GM23248 (cell line): ENCODE results near the gene EPB41L5. TPM values are rescaled to one million over a fixed set of nuclear protein-coding genes. Genes with fewer than 3 reads are reported as not detected.
A peak's percentile ranks its signal among the peaks of the same experiment; 100 is the strongest.

Source experiments
- DNase-seq: peaks from one replicate; pipeline ENCODE4 v3.0.0-alpha.2; 2015
- H2AFZ ChIP-seq: fragments of 200-600 bp; sonication (generic); 2 replicates; pipeline ENCODE4 v1.6.1; 2016; ENCODE audit warnings: antibody characterized with exemption
- H3F3A ChIP-seq: fragments of 200-600 bp; sonication (generic); 2 replicates; pipeline ENCODE4 v1.6.1; 2016; ENCODE audit warnings: mild to moderate bottlenecking, antibody characterized with exemption, mixed run types; ENCODE audit not compliant: insufficient read depth
- H3K27ac ChIP-seq: fragments of 200-600 bp; sonication (generic); 2 replicates; pipeline ENCODE4 v1.5.1; 2016; ENCODE audit warnings: mild to moderate bottlenecking
- H3K27me3 ChIP-seq: fragments of 200-600 bp; sonication (generic); replicated peaks from 2 replicates; pipeline ENCODE4 v1.6.1; 2016; ENCODE audit warnings: mild to moderate bottlenecking; ENCODE audit not compliant: insufficient read depth
- H3K36me3 ChIP-seq: fragments of 200-600 bp; sonication (generic); 2 replicates; pipeline ENCODE4 v1.6.1; 2016; ENCODE audit warnings: low read depth, mild to moderate bottlenecking
- H3K4me1 ChIP-seq: fragments of 200-600 bp; sonication (generic); 2 replicates; pipeline ENCODE4 v1.6.1; 2016; ENCODE audit warnings: mild to moderate bottlenecking; ENCODE audit not compliant: insufficient read depth
- H3K4me2 ChIP-seq: fragments of 200-600 bp; sonication (generic); one replicate; pipeline ENCODE4 v1.6.1; 2016; ENCODE audit warnings: mild to moderate bottlenecking; ENCODE audit not compliant: unreplicated experiment
- H3K4me3 ChIP-seq: fragments of 200-600 bp; sonication (generic); 2 replicates; pipeline ENCODE4 v1.5.1; 2016; ENCODE audit warnings: mild to moderate bottlenecking
- H3K79me2 ChIP-seq: fragments of 200-600 bp; sonication (generic); 2 replicates; pipeline ENCODE4 v1.6.1; 2016; ENCODE audit warnings: mild to moderate bottlenecking; ENCODE audit not compliant: insufficient read depth
- H3K9ac ChIP-seq: fragments of 200-600 bp; sonication (generic); 2 replicates; pipeline ENCODE4 v1.6.1; 2016; ENCODE audit warnings: mild to moderate bottlenecking
- H3K9me2 ChIP-seq: fragments of 200-600 bp; sonication (generic); 2 replicates; pipeline ENCODE4 v1.6.1; 2016; ENCODE audit warnings: mixed run types, mild to moderate bottlenecking, moderate library complexity; ENCODE audit not compliant: insufficient read depth
- H3K9me3 ChIP-seq: fragments of 200-600 bp; sonication (generic); one replicate; pipeline ENCODE4 v1.6.1; 2017; ENCODE audit warnings: low read depth
- H4K20me1 ChIP-seq: fragments of 200-600 bp; sonication (generic); 2 replicates; pipeline ENCODE4 v1.6.0; 2016; ENCODE audit not compliant: insufficient read depth
- EZH2 ChIP-seq: fragments of 200-600 bp; sonication (generic); IDR thresholded peaks from 2 replicates; pipeline ENCODE4 v1.6.1; 2018; ENCODE audit warnings: antibody characterized with exemption, mild to moderate bottlenecking; ENCODE audit not compliant: insufficient read depth, poor library complexity, severe bottlenecking
- EZH2phosphoT487 ChIP-seq: fragments of 200-600 bp; sonication (generic); IDR thresholded peaks from 2 replicates; pipeline ENCODE4 v1.6.1; 2018; ENCODE audit warnings: antibody characterized with exemption, moderate library complexity, mild to moderate bottlenecking, low read depth; ENCODE audit not compliant: insufficient read depth
- WGBS, 2 experiments: methylation state at CpG; one replicate each; pipeline ENCODE4 v1.1.6; 2015 to 2017; ENCODE audit warnings: low lambda C conversion rate in 2 of 2, low coverage in 1 of 2; ENCODE audit errors: missing lambda C conversion rate in 2 of 2; 5-methylcytosine and 5-hydroxymethylcytosine counted together
- in situ Hi-C: fragments of 300-500 bp; cut with MboI; formaldehyde crosslinking; loops from 2 replicates; pipeline ENCODE4 v1.15.0; 2020
- polyA plus RNA-seq: library from polyadenylated mRNA; unstranded; fragments of >200 nt; fragmentation: Nextera tagmentation; extraction: Ambion mirVana; gene quantifications from 2 replicates; pipeline ENCODE4 v1.2.1, GENCODE V29; 2016
- total RNA-seq: library from RNA; depleted of rRNA; stranded (reverse); fragments of >200 nt; shearing (Covaris generic); gene quantifications from 2 replicates; pipeline ENCODE4 v1.2.3, GENCODE V29; 2014

The EPB41L5 gene
- total and polyA plus RNA-seq, 2 experiments from 2014 or later, result 3.0 to 4.0 TPM

GRCh38 chr2:120108749-120109148 lies 95.9 kb downstream of the EPB41L5 start:
- no peaks in the 10 kb centered on the region for H3K9me2 ChIP-seq
- no peaks in the 10 kb centered on the region for H3K36me3 ChIP-seq
- no peaks in the 10 kb centered on the region for H3K9me3 ChIP-seq
- H4K20me1 ChIP-seq, result no peaks in the 10 kb centered on the region
- peaks cover 27% of the 10 kb centered on the region for H3F3A ChIP-seq
- H3K4me2 ChIP-seq, result peak overlapping the region; percentile 50
- DNase-seq, result peak; percentile 62
- in situ Hi-C loops, result no loop called here
- H3K27me3 ChIP-seq, result no peaks in the 10 kb centered on the region
- TF ChIP-seq EZH2 (no peak), EZH2phosphoT487 (no peak)
- H3K27ac ChIP-seq, result no peak overlapping the region
- no peaks in the 10 kb centered on the region for H3K79me2 ChIP-seq
- no peak overlapping the region for H2AFZ ChIP-seq
- 98 to 100% methylated on average over 1 of the region's 1 CpG for WGBS, 2 experiments
- H3K4me3 ChIP-seq, result no peak overlapping the region
- H3K4me1 ChIP-seq, result peaks cover 47% of the 10 kb centered on the region
- H3K9ac ChIP-seq, result no peak overlapping the region

GRCh38 chr2:120109186-120110061 lies 96.5 kb downstream of the EPB41L5 start:
- H4K20me1 ChIP-seq, result no peaks in the 10 kb centered on the region
- no peak overlapping the region for H3K27ac ChIP-seq
- H3K27me3 ChIP-seq, result no peaks in the 10 kb centered on the region
- H3K9me3 ChIP-seq, result no peaks in the 10 kb centered on the region
- no peak overlapping the region for H3K4me3 ChIP-seq
- peaks cover 41% of the 10 kb centered on the region for H3K4me1 ChIP-seq
- no peaks in the 10 kb centered on the region for H3K36me3 ChIP-seq
- TF ChIP-seq EZH2 (no peak), EZH2phosphoT487 (no peak)
- no peak overlapping the region for H2AFZ ChIP-seq
- no peaks in the 10 kb centered on the region for H3K79me2 ChIP-seq
- H3K9me2 ChIP-seq, result no peaks in the 10 kb centered on the region
- peak; percentile 56 for DNase-seq
- H3K9ac ChIP-seq, result no peak overlapping the region
- H3K4me2 ChIP-seq, result peak overlapping the region; percentile 50
- in situ Hi-C loops, result no loop called here
- peaks cover 23% of the 10 kb centered on the region for H3F3A ChIP-seq
- 75 to 78% methylated on average over 3 of the region's 3 CpGs for WGBS, 2 experiments

- Histone ChIP-seq H3F3A (peaks cover 22% of the 10 kb centered on the region), H3K36me3 (no peaks in the 10 kb centered on the region), H3K9ac (no peak overlapping the region), H4K20me1 (no peaks in the 10 kb centered on the region), H3K4me1 (peaks cover 35% of the 10 kb centered on the region), H3K4me2 (no peak overlapping the region), H2AFZ (no peak overlapping the region), H3K27me3 (no peaks in the 10 kb centered on the region), H3K9me3 (no peaks in the 10 kb centered on the region), H3K4me3 (no peak overlapping the region), H3K79me2 (no peaks in the 10 kb centered on the region), H3K9me2 (no peaks in the 10 kb centered on the region), H3K27ac (no peak overlapping the region)
- DNase-seq, result no peak
- in situ Hi-C loops, result no loop called here
- TF ChIP-seq EZH2phosphoT487, result no peak
- no peak for TF ChIP-seq EZH2
- 81 to 84% methylated on average over 3 of the region's 3 CpGs for WGBS, 2 experiments
Measured at GRCh38 chr2:120110062-120110362, 97.1 kb downstream of the EPB41L5 start.

GRCh38 chr2:120110507-120110906 lies 97.6 kb downstream of the EPB41L5 start:
- Histone ChIP-seq H2AFZ (no peak overlapping the region), H4K20me1 (no peaks in the 10 kb centered on the region), H3K36me3 (no peaks in the 10 kb centered on the region), H3K9ac (no peak overlapping the region), H3K79me2 (no peaks in the 10 kb centered on the region), H3K9me3 (no peaks in the 10 kb centered on the region), H3F3A (peaks cover 19% of the 10 kb centered on the region), H3K4me2 (no peak overlapping the region), H3K27ac (no peak overlapping the region), H3K9me2 (no peaks in the 10 kb centered on the region), H3K4me1 (peaks cover 30% of the 10 kb centered on the region), H3K27me3 (no peaks in the 10 kb centered on the region), H3K4me3 (no peak overlapping the region)
- no peak for DNase-seq
- 90 to 94% methylated on average over 6 of the region's 6 CpGs for WGBS, 2 experiments
- in situ Hi-C loops, result no loop called here
- TF ChIP-seq EZH2phosphoT487, result no peak
- TF ChIP-seq EZH2, result no peak
